Measurements from ENCODE around the gene SLC23A2. TPM values are rescaled to one million over a fixed set of nuclear protein-coding genes. Genes with fewer than 3 reads are reported as not detected.
A peak's percentile ranks its signal among the peaks of the same experiment; 100 is the strongest.
"Not testable (repeated sequence)": the region's sequence is repeated elsewhere in the genome, so short reads cannot be mapped to it uniquely, and the experiment has no call there.

The SLC23A2 gene
- total RNA-seq, 1 donor from 2014 or later: 20.6 TPM

- DNase-seq (ENCODE audit: extremely low read depth, low read depth, low spot score): no peak
Measured at GRCh38 chr20:4937407-4938319, 63.6 kb downstream of the SLC23A2 start.

- DNase-seq (ENCODE audit: extremely low read depth, low read depth, low spot score): no peak
Measured at GRCh38 chr20:4936851-4937406, 64.4 kb downstream of the SLC23A2 start.

GRCh38 chr20:4936392-4936850 is 64.9 kb downstream of the SLC23A2 start:
- DNase-seq (ENCODE audit: extremely low read depth, low read depth, low spot score): no peak

GRCh38 chr20:4932061-4932460 is 69.2 kb downstream of the SLC23A2 start:
- no peak for DNase-seq (ENCODE audit: extremely low read depth, low read depth, low spot score)

GRCh38 chr20:4929686-4930397 is 71.5 kb downstream of the SLC23A2 start:
- no peak for DNase-seq (ENCODE audit: extremely low read depth, low read depth, low spot score)

- DNase-seq (ENCODE audit: extremely low read depth, low read depth, low spot score): no peak
Measured at GRCh38 chr20:4926531-4927156, 74.7 kb downstream of the SLC23A2 start.

- peak; percentile 93 for DNase-seq (ENCODE audit: extremely low read depth, low read depth, low spot score)
Measured at GRCh38 chr20:4925842-4926530, 75.3 kb downstream of the SLC23A2 start.

- DNase-seq (ENCODE audit: extremely low read depth, low read depth, low spot score): no peak
Measured at GRCh38 chr20:4924446-4924845, 76.9 kb downstream of the SLC23A2 start.

- no peak for DNase-seq (ENCODE audit: extremely low read depth, low read depth, low spot score)
Measured at GRCh38 chr20:4924032-4924431, 77.3 kb downstream of the SLC23A2 start.

GRCh38 chr20:4922186-4922585 is 79.1 kb downstream of the SLC23A2 start:
- DNase-seq (ENCODE audit: extremely low read depth, low read depth, low spot score): no peak

GRCh38 chr20:4921271-4921670 is 80.0 kb downstream of the SLC23A2 start:
- not testable (repeated sequence) for DNase-seq (ENCODE audit: extremely low read depth, low read depth, low spot score)

- no peak for DNase-seq (ENCODE audit: extremely low read depth, low read depth, low spot score)
Measured at GRCh38 chr20:4920655-4921054, 80.7 kb downstream of the SLC23A2 start.

- no peak for DNase-seq (ENCODE audit: extremely low read depth, low read depth, low spot score)
Measured at GRCh38 chr20:4920131-4920530, 81.2 kb downstream of the SLC23A2 start.

GRCh38 chr20:4919047-4919704 is 82.1 kb downstream of the SLC23A2 start:
- DNase-seq (ENCODE audit: extremely low read depth, low read depth, low spot score): no peak

- no peak for DNase-seq (ENCODE audit: extremely low read depth, low read depth, low spot score)
Measured at GRCh38 chr20:4918473-4918872, 82.8 kb downstream of the SLC23A2 start.

GRCh38 chr20:4916971-4917881 is 84.1 kb downstream of the SLC23A2 start:
- DNase-seq (ENCODE audit: extremely low read depth, low read depth, low spot score): no peak

- no peak for DNase-seq (ENCODE audit: extremely low read depth, low read depth, low spot score)
Measured at GRCh38 chr20:4913147-4913546, 88.2 kb downstream of the SLC23A2 start.

- DNase-seq (ENCODE audit: extremely low read depth, low read depth, low spot score): no peak
Measured at GRCh38 chr20:4912380-4913142, 88.7 kb downstream of the SLC23A2 start.

Measured in glomerular endothelial cell (primary cell).